GM19193 (cell line): ENCODE measurements around the gene ATP1A1.

Source experiments
- POLR2A ChIP-seq: IDR thresholded peaks from 4 replicates; pipeline ENCODE4 v1.6.1; 2011; ENCODE audit not compliant: insufficient read depth, insufficient read length; ENCODE audit errors: extremely low read depth

Gene ATP1A1

DNA sequence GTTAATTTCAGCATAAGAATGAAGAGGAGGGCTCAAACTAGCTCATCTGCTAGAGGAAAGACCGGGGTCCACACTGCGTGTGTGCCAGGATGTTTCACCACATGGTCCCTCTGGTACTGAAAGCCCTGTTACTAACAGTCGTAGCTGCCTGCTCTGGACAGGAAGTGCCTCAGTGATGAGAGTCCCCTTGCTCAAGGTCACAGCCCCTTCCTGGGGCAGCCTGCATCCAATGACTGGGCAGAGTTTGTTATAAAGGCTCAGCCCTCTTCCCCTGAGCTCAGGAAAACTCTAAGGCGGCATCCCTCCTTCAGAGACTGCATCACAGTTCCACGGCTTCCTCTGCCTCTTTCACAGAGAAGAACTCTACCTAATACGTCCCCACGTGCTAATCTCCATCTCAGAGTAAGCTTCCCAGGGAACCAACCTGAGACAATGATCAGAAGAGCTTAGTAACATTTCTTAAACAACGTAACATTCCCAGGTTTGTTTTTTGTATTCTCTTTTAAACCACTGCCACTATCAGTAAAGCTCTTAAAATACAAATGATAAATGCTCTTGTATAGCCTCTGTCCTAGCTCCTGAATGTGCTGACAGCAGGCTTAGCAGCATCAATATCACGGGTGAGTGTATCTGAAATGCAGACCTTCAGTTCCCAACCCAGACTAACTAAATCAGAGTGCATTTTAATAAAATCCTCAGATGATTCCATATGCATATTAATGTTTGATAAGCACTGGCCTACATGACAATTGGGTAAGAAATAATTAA lies 38.0 kb upstream of the ATP1A1 start:
- TF ChIP-seq POLR2A: no peak

DNA sequence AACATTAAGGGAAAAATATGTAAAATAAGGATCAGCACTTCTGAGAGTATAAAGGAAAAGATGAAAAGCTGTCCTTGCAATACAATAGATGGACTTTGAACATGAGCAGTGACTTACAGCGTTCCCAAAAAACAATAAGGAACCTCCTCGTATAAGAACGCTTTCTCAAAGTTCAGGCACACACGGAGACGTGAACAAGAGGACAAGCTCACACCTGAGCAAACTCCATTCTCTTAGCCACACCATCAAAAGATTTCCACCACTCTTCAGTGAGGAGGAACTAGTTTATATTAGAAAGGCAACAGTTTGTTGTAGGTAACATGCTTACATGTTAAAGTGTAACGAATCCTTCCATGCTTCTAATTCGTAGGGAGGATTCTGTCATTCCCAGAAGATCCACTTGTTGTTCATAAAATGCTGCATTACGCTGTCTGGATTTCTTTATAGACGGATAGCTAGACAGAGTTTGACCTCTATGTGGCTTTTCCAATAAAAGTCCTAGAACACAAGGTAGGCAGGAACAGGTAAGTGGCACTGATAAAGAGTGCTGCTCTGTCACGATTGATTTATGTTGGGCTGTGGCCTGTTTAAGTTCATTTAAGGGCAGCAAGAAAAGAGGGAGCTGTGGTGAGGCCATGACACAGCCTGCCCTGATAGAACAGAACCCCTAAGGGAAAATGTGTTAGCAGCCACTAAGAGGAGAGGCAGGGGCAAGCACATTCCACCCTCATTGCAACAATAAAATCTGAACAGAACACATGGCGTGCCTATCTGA lies 37.0 kb upstream of the ATP1A1 start:
- TF ChIP-seq POLR2A: no peak

DNA sequence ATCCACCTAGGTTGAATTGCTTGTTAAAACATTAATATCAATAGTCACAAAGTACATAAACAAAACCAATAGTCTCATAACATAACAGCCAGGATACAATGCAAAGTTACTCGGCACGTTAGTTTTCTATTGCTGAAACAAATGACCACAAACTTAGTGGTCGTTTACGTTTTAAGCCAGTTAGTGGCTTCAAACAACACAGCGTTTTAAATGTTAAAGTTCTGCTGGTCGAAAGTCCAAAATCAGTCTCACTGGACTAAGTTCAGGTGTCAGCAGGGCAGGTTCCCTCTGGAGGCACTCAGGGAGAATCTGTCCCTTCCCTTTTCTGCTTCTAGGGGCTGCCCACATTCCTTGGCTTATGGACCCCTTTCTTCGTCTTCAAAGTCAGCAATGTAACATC lies 35.6 kb upstream of the ATP1A1 start:
- TF ChIP-seq POLR2A: no peak

DNA sequence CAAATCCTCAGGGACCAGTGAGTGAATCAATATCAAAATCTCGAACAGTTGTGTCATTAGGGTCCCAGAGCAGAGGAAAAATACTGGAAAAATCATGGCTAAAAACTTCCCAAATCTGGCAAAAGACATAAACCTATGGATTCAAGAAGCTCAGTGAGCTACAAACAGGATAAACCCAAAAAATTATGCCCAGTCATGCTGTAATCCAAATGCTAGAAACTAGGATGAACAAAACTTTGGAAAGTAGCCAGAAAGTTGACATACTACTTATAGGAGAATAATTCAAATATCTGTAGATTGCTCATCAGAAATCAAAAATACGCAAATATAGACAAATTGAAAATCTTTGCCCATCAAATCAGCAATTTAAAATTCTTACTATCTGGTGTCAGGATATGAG lies 34.6 kb upstream of the ATP1A1 start:
- no peak for TF ChIP-seq POLR2A

DNA sequence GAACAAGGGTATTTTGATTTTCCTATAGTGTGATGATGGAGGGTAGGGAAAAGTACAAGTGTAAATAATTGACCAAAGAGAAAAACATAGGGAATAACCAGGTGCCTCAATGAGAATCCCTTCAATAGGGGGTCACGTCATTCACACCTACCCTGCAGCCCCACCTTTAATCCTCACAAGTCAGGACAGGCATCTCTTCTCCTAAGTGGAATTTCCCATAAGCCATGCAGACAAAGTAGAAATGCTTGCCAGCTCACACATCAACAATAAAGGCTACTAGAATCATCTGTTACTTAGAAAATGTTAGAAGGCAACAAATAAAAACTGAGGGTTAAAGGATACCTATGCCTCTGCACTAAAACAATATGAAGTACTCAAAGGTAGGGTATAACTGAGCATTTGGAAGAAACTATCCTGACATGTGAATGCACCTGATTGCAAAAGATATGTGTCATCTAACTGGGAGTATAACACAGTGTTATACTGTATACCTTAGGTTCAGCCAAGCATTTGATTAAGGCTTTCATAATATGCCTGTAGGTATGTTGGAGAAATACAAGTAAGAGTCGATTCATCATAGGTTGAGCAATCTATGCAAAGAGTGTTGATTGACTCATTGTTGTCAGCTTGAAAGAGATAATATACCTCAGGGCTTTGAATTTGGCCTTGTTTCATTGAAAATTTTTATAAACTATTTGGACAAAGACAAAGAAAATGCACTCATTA lies 32.4 kb upstream of the ATP1A1 start:
- no peak for TF ChIP-seq POLR2A

DNA sequence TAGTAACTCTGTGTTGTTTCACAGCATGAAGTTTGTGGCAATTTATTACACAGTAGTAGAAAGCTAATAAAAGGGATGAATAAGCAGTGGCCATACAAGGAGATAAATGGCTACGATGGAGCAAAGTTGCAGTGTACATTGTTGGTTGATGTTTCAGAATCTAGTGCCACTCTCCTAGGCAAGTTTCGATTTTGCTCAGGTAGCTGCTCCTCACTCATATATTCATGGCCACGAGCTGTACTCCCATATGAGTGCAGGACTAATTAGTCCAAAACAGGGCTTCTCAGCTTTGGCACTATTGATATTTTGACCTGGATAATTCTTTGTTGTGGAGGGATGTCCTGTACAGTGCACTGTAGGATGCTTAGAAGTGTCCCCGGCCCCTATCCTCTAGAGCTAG lies 30.0 kb upstream of the ATP1A1 start:
- TF ChIP-seq POLR2A: no peak

DNA sequence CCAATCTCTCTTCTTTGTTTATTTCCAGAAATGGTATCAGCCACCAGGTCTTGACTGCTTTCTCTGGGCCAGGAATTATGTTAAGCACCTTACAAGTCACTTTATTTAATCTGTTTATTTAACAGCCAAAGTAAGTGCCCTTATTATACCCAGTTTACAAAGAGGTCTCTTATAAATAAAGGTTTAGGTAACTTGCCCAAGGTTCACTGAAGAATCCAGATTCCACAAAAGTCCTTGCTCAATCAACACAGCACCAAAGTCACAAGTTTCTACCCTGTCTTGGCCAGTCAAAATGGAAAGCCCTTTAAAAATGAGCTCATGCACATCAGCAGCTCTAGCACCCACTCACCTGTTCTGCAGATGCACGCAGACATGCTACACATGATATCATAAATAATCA lies 28.0 kb upstream of the ATP1A1 start:
- TF ChIP-seq POLR2A: no peak

DNA sequence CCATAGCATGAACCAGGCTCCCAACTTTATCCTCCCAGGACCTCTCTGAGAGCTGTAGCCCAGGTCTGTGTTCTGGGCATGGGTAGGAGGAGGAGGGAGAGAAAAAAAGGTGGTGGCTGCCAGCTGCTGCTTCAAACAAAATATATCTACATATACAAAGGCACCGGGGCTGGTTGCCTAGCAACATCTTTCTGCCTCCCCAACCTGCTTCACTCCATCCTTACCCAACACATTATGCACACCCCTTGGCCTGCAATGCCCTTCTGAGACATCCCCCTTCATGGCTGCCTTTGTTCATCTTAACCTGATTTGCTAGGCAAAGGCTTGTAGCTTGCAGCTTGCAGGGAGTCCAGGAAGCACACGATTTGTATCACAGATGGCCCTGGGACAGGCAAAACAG lies 27.2 kb upstream of the ATP1A1 start:
- no peak for TF ChIP-seq POLR2A

DNA sequence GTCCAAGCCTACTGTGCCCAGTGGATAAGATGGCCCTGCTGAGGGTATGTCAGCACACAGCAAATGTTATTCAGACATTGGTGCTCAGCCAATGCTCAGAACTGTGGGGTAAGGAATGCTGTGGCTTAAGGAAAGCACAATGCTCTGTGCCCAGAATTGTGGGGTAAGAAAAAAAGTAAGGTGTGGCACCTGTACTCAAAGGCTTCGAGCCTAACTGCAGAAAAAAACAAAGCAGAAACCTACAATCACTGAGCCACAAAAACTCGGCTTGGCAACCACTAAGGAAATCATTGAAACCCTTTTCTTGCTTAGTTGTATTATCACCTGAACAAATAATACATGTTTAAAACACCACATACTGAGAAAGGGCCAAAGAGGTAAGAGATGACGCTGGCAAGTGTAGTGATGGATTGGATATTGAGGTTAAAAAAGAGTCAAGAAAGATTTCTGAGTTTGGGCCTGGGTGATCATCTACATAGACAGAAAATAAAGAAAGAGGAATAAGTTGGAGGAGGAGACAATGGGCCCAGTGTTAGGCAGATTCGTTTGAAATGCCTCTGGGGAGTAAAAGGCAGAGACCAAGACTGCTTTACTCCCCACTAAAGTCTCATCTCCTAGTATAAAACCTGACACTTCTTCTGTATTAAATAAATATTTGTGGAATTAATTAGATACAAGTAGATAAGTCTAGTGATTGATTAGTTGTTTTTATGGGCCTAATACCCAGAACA lies 25.9 kb upstream of the ATP1A1 start:
- no peak for TF ChIP-seq POLR2A

DNA sequence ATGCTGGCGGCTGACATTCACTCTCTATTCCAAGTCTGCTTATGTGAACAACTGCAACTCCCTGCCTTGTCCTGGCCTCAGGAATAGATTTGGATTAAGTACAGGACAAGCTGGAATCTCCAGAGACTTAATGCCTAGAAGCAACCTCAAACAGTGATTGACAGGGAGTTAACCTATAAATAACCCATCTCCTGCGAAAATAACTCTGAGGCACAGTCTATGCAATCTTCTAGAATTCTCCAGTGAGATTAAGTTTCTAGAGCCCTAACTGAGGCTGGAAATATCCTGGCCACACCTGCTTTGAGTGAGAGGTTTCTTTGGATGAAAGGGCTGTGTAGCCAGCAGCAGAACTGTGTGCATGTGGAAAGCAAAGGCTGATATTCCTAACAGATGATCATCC lies 25.3 kb upstream of the ATP1A1 start:
- TF ChIP-seq POLR2A: no peak

DNA sequence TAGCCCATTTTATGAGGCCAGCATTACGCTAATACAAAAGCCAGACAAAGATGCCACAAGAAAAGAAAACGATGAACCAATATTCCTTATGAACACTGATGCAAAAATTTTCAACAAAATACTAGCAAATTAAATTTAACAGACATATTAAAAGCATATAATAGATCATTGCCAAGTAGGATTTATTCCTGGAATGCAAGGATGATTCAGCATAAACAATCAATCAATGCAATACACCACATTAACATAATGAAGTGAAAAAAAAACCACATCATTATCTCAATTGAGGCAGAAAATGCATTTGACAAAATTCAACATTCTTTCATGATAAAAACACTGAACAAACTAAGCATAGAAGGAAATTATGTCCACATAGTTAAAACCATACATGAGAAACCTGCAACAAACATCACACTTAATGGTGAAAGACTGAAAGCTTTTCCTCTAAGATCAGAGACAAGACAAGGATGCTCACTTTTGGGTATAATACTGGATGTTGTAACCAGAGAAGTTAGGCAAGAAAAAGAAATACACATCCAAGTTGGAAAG lies 22.9 kb upstream of the ATP1A1 start:
- TF ChIP-seq POLR2A: no peak

DNA sequence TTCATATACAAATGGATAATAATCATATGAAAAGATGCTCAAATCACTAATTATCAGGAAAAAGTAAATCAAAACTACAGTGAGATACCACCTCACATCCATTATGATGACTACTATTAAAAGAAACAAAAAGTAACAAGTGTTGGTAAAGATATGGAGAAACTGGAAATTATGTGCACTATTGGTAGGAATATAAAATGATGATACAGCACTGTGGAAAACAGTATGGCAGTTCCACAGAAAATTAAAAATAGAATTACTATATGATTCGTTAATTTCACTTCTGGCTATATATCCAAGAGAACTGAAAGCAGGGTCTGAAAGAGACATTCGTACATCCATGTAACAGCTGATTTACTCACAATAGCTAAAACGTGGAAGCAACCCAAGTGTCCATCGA lies 21.1 kb upstream of the ATP1A1 start:
- TF ChIP-seq POLR2A: no peak

DNA sequence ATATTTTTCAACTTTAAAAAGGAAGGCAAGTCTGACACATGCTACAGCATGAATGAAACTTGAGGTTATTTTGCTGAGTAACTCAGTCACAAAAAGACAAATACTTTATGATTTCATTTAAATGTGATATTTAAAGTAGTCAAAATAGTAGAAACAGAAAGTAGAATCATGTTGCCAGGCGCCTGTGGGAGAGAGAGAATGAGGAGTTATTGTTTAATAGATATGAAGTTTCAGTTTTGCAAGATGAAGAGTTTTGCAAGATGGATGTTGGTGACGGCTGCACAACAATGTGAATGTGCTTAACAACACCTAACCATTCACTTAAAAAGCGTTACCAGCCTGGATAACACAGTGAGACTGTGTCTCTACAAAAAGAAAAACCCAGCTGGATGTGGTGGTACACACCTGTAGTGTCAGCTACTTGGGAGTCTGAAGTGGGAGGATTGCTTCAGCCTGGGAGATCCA lies 20.7 kb upstream of the ATP1A1 start:
- TF ChIP-seq POLR2A: no peak

DNA sequence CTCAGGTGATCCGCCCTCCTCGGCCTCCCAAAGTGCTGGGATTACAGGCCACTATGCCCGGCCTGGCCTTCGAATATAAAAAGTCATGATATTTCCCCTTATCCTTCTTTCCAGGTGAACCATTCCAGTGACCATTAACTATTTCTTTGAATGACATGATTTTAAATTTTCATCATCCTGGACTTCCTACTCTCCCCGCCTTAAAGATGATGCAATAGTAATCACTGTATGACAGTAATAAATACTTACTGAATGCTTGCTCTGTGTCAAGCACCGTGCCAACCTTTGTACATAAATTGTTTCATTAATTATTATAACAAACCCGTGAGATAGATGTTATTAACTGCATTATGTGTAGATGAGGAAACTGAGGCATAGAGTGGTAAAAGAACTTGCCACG lies 19.9 kb upstream of the ATP1A1 start:
- TF ChIP-seq POLR2A: no peak

DNA sequence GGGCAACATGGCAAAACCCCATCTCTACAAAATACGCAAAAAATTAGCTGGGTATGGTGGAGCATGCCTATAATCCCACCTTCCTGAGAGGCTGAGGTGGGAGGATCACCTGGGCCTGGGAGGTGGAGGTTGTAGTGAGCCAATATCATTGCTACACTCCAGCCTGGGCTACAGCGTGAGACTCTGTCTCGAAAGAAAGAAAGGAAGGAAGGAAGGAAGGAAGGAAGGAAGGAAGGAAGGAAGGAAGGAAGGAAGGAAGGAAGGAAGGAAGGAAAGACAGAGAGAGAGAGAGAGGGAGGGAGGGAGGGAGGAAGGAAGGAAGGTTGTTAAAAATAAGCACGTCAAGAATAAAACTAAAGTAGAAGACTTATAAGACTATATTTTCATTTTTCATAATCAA lies 17.0 kb upstream of the ATP1A1 start:
- TF ChIP-seq POLR2A: no peak

DNA sequence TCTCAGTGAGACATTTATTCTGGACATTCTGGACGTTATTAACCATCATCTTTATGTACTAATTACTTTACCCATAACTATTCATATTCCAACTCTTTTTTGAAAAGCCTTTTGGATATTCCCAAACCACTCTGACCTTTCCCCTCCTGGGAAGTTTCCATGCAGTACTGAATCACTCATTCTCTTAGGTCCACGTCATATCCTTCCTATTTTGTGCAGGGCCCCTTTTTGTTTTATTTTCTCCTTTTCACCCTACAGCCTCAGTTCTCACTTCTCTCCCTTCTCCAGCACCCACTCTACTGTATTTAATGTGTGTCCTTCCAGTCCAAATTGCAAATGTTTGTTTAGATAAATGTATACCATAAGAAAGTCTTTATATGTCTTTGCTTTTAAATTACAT lies 16.4 kb upstream of the ATP1A1 start:
- no peak for TF ChIP-seq POLR2A

DNA sequence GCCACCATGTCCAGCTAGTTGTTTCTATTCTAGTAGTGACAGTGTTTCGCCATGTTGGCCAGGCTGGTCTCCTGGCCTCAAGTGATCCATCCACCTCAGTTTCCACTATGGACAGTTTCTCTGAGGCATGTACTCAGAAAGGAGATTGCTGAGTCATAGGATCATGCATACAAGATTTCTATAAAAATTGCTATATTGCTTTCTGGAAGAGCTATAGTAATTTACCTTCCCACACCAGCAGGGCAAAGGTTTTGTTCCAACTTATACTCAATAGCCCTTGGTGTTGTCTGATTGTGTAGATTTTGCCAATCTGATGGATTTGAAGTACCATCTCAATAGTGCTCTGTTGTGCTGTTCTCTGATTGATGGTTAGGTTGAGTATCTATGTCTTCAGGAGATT lies 15.6 kb upstream of the ATP1A1 start:
- TF ChIP-seq POLR2A: no peak
